ENCODE measurements around the gene CXCL12. TPM values are rescaled to one million over a fixed set of nuclear protein-coding genes. Genes with fewer than 3 reads are reported as not detected.

Gene CXCL12
- total RNA-seq, 1 donor from 2014 or later, result 130 TPM

DNA sequence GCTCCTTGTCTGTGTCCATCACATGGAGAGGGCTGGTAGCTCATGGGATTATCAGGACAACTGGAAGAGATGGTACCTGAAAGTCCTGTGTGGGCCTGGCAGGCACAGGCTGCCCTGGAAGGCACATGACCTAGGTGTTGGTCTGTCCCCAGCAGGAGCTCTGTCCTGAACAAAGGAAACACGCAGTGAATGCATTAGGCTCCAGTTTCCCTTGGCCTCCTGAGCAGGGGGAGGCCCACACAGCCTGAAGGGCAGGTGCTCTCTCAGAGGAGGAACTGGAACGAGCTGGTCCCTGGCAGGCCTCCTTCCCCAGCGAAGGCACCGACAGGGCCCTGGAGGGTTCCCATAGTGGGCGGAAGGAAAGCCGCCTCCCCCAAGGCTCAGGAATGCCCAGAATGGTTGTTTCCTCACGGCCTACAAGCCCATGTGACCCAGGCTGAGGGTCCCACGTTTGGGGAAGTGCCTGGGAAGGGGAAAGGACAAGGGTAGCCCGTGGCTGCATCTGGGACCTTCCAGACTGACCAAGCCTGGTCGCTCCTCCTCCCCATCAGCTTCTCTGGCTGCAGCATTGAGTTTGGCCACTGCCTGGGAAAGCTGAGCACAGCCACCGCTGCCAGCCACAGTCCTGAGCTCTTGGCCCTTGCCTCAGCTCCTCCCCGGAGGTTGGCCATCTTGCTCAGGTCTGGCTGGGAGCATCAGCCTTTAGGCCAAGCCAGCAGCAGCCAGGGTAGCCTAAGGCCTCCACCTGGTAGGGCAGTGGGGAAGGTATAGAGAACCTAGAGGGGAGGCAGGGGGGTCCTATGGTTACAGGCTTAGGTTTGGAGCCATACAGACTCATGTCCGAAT lies 21.8 kb downstream of the CXCL12 start:
- Histone ChIP-seq H3K27me3 (ENCODE audit: low read depth) (no peaks in the 10 kb centered on the region), H3K9me3 (replicated peaks) (no peaks in the 10 kb centered on the region), H3K4me3 (no peak overlapping the region), H3K36me3 (peaks cover 4% of the 10 kb centered on the region), H3K27ac (replicated peaks) (no peak overlapping the region), H3K4me1 (no peaks in the 10 kb centered on the region)
- TF ChIP-seq, protein P1, sequence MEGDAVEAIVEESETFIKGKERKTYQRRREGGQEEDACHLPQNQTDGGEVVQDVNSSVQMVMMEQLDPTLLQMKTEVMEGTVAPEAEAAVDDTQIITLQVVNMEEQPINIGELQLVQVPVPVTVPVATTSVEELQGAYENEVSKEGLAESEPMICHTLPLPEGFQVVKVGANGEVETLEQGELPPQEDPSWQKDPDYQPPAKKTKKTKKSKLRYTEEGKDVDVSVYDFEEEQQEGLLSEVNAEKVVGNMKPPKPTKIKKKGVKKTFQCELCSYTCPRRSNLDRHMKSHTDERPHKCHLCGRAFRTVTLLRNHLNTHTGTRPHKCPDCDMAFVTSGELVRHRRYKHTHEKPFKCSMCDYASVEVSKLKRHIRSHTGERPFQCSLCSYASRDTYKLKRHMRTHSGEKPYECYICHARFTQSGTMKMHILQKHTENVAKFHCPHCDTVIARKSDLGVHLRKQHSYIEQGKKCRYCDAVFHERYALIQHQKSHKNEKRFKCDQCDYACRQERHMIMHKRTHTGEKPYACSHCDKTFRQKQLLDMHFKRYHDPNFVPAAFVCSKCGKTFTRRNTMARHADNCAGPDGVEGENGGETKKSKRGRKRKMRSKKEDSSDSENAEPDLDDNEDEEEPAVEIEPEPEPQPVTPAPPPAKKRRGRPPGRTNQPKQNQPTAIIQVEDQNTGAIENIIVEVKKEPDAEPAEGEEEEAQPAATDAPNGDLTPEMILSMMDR (IDR thresholded peaks at IDR 0.05; ENCODE audit: borderline replicate concordance), result no peak
- intact Hi-C loops (cut with micrococcal nuclease), result no loop called here
- DNase-seq, result no peak

GRCh38 chr10:44361109-44361508 lies 23.8 kb downstream of the CXCL12 start:
- no peak for DNase-seq
- intact Hi-C loops (cut with micrococcal nuclease), result no loop called here

GRCh38 chr10:44358080-44358771 lies 26.7 kb downstream of the CXCL12 start:
- Histone ChIP-seq H3K27ac (replicated peaks) (no peak overlapping the region), H3K4me3 (no peak overlapping the region), H3K36me3 (no peaks in the 10 kb centered on the region), H3K27me3 (ENCODE audit: low read depth) (no peaks in the 10 kb centered on the region), H3K9me3 (replicated peaks) (no peaks in the 10 kb centered on the region), H3K4me1 (peaks cover 15% of the 10 kb centered on the region)
- TF ChIP-seq, protein P1 (IDR thresholded peaks at IDR 0.05; ENCODE audit: borderline replicate concordance), result no peak
- intact Hi-C loops (cut with micrococcal nuclease), result no loop called here
- no peak for DNase-seq

More at GRCh38 chr10:44361109-44361508, 23.8 kb downstream of the CXCL12 start:
- no peaks in the 10 kb centered on the region for H3K36me3 ChIP-seq
- no peak overlapping the region for H3K27ac ChIP-seq (replicated peaks)
- TF ChIP-seq, protein P1 (IDR thresholded peaks at IDR 0.05; ENCODE audit: borderline replicate concordance), result no peak
- no peaks in the 10 kb centered on the region for H3K9me3 ChIP-seq (replicated peaks)
- H3K4me1 ChIP-seq, result peaks cover 10% of the 10 kb centered on the region
- H3K27me3 ChIP-seq (ENCODE audit: low read depth), result no peaks in the 10 kb centered on the region
- H3K4me3 ChIP-seq, result no peak overlapping the region

DNA sequence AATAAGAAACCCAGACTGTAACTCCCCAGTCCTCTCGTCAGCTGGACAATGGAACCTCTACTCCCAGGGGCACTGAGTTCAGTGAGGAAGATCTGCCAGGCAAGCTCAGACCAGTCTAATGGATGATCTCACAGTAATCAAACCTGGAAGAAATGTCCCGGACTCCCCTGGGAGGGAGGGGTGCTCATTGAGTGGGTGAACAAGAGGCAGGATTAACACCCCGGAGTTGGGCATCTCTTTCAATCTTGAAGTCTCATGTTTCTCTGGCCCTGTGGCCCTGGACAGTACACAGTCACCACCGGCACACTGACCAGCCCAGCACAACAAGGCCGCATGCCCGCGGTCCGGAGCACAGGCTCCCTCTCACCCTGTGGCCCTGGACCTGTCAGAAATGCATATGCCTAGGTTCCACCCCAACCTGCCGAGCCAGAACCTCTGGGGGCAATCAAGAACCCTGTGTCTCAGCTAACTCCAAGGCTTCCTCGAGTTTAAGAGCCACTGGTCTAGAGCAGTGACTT lies 27.8 kb downstream of the CXCL12 start:
- H3K27ac ChIP-seq (replicated peaks), result no peak overlapping the region
- intact Hi-C loops (cut with micrococcal nuclease), result no loop called here
- DNase-seq, result no peak
- no peaks in the 10 kb centered on the region for H3K27me3 ChIP-seq (ENCODE audit: low read depth)
- TF ChIP-seq, protein P1 (IDR thresholded peaks at IDR 0.05; ENCODE audit: borderline replicate concordance), result no peak
- H3K36me3 ChIP-seq, result no peaks in the 10 kb centered on the region
- H3K4me1 ChIP-seq, result peaks cover 26% of the 10 kb centered on the region
- H3K9me3 ChIP-seq (replicated peaks), result no peaks in the 10 kb centered on the region
- H3K4me3 ChIP-seq, result no peak overlapping the region

DNA sequence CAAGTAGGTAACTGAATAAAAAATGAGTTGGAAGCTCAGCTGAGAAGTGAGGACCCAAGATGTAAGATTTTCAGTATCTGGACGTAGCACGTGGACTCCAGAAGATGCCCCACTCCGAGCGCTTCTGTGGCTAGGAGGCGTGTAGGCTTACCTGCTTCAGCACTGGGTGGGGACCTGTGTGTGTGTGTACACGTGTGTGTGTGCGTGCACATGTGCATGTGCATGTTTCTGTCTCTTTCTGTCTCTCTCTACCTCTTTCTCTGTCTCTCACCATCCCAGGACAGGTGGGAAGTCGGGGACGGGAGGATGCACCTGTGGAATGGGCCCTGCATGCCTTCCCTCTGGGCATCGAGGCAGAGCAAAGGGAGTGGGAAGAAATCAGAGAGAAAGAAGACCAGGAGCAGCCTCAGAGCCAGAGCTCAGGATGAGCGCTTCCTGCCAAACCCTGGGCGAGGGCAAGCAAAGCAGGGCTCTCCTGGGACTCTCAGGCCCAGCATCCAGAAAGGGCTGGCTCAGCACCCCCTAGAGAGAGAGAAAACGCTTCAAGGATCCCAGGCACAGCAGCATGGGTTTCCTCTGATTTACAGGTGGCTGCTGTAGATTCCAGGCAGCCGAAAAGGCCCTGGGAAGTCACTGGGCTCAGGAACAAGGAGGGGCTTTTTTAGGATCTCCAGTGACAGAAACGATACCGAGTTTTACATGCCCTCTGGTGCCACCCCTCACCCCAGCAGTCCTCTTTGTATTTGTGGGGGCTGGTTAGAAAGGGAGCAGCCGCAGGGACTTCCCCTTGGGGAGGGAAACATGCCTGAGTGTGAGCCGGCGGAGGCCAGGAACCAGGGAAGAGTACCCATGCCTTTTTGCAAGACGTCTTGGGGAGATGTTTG lies 28.5 kb downstream of the CXCL12 start:
- Histone ChIP-seq H3K36me3 (no peaks in the 10 kb centered on the region), H3K27ac (replicated peaks) (no peak overlapping the region), H3K9me3 (replicated peaks) (no peaks in the 10 kb centered on the region), H3K4me3 (no peak overlapping the region), H3K4me1 (peaks cover 32% of the 10 kb centered on the region), H3K27me3 (ENCODE audit: low read depth) (no peaks in the 10 kb centered on the region)
- DNase-seq, result no peak
- intact Hi-C loops (cut with micrococcal nuclease), result no loop called here
- TF ChIP-seq, protein P1 (IDR thresholded peaks at IDR 0.05; ENCODE audit: borderline replicate concordance), result no peak
